ENCODE results near the gene MAP2K2. TPM values are rescaled to one million over a fixed set of nuclear protein-coding genes. Genes with fewer than 3 reads are reported as not detected.
"Not testable (repeated sequence)": the region's sequence is repeated elsewhere in the genome, so short reads cannot be mapped to it uniquely, and the experiment has no call there.

Gene MAP2K2
- total RNA-seq, 4 donors from 2014 or later: 136 to 199 (median 195) TPM

DNA sequence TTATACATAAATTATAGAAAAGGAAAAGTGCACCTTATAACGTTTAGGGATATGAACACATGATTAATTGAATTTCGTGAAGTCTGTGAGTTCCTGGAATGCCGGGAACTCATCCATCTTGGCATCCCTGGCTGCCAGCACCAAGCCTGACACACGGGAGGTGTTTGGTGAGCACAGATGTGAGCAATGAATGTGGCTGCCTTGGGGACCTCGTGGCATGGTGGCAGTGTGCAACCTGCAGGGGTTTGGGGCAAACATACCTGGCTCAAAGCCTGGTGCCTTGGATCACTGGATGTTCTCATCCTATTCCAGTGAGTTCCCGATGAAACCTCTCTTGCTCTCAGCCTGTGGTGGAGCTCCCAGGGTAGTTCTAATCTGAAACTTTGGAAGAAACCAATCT, 10.4 kb upstream of the MAP2K2 start:
- no peaks in the 10 kb centered on the region for H3K27me3 ChIP-seq
- no peaks in the 10 kb centered on the region for H3K9me3 ChIP-seq
- H3K27ac ChIP-seq: no peak overlapping the region
- H3K4me1 ChIP-seq: peaks cover 0 to 41% (median 21%) of the 10 kb centered on the region in 4 donors
- no peak overlapping the region for H3K4me3 ChIP-seq
- no peak for TF ChIP-seq POLR2A (IDR thresholded peaks at IDR 0.05)
- 36 to 50% methylated on average over 5 to 6 of the region's 6 CpGs for WGBS, 2 donors (ENCODE audit: low coverage in 1 of 2)
- no peaks in the 10 kb centered on the region for H3K36me3 ChIP-seq
- intact Hi-C loops (cut with DNase I; ENCODE audit: low total_unique reads) (loop anchor here (1.0 kb wide), 1 partner anchor 36 kb away; no protein-coding TSS in a partner anchor), in situ Hi-C loops (cut with MboI; ENCODE audit: low pct_ligation_motif_present in 1 of 4, low pct_unique_long_range_greater_than_20kb in 1 of 4, low sequenced_read_pairs in 3 of 4) (loop anchor here in 1 of 4 donors (25.0 kb wide), 1 partner anchor 147 kb away; the partner anchor contains the start of gene EEF2)
- DNase-seq: no peak

DNA sequence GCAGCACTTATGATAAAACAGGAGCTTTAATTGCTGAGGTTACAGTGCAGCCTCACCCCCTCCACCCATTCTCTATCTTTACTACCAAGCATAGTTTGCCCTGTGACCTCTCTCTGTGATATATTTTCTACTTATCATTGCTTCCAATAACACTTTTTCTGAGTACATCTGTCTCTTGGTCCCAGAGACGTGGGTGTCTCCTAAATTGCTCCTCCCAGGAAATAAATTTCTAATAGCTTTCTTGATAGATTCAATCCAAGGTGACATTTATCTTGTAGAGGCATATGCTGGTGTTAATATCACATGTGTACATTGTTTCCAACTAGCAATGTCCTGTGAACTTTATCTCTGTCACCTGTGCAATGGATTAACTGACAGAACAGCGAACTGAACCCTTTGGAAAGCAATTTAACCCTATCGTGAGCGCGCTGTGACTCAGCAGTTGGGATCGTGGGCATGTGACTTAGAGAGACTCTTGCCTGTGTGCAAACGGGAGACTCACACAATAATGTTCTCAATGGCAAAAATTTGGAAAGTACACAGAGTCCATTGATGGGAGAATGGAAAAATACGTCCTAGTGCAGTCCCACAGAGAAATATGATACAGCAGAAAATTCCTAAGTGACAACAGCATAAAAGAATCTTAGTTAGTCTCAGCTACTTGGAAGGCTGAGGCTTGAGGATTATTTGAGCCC, 7.0 kb upstream of the MAP2K2 start:
- in situ Hi-C loops (cut with MboI; ENCODE audit: low pct_ligation_motif_present in 1 of 4, low pct_unique_long_range_greater_than_20kb in 1 of 4, low sequenced_read_pairs in 3 of 4): loop anchor here in 1 of 4 donors (25.0 kb wide), 1 partner anchor 144 kb away; the partner anchor contains the start of gene EEF2
- Histone ChIP-seq H3K4me3 (no peak overlapping the region), H3K4me1 (peaks cover 0 to 30% (median 18%) of the 10 kb centered on the region in 4 donors), H3K27me3 (no peaks in the 10 kb centered on the region), H3K27ac (peak overlapping the region; percentile 81 to 88 (median 84)), H3K36me3 (no peaks in the 10 kb centered on the region), H3K9me3 (no peaks in the 10 kb centered on the region)
- intact Hi-C loops (cut with DNase I; ENCODE audit: low total_unique reads): no loop called here
- peak; percentile 39 for DNase-seq
- WGBS, 2 donors (ENCODE audit: low coverage in 1 of 2): 28 to 35% methylated on average over 5 to 8 of the region's 8 CpGs
- TF ChIP-seq POLR2AphosphoS5 (IDR thresholded peaks at IDR 0.05) (no peak), EP300 (IDR thresholded peaks at IDR 0.05; ENCODE audit: low read depth) (no peak)
- TF ChIP-seq, protein P1, sequence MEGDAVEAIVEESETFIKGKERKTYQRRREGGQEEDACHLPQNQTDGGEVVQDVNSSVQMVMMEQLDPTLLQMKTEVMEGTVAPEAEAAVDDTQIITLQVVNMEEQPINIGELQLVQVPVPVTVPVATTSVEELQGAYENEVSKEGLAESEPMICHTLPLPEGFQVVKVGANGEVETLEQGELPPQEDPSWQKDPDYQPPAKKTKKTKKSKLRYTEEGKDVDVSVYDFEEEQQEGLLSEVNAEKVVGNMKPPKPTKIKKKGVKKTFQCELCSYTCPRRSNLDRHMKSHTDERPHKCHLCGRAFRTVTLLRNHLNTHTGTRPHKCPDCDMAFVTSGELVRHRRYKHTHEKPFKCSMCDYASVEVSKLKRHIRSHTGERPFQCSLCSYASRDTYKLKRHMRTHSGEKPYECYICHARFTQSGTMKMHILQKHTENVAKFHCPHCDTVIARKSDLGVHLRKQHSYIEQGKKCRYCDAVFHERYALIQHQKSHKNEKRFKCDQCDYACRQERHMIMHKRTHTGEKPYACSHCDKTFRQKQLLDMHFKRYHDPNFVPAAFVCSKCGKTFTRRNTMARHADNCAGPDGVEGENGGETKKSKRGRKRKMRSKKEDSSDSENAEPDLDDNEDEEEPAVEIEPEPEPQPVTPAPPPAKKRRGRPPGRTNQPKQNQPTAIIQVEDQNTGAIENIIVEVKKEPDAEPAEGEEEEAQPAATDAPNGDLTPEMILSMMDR (IDR thresholded peaks at IDR 0.05): no peak

DNA sequence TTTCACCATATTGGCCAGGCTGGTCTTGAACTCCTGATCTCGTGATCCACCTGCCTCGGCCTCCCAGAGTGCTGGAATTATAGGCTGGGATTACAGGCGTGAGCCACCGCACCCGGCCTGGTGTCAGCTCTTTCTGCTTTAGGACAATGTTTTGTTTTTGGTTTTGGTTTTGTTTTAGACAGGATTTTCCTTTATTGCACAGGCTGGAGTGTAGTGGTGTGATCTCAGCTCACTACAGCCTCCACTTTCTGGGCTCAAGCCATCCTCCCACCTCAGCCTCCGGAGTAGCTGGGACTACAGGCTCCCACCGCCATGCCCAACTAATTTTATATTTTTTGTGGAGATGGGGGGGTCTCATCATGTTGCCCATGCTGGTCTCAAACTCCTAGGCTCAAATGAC, 5.1 kb upstream of the MAP2K2 start:
- H3K4me3 ChIP-seq; H3K9me3 ChIP-seq; H3K36me3 ChIP-seq; DNase-seq; intact Hi-C loops (cut with DNase I; ENCODE audit: low total_unique reads); H3K27me3 ChIP-seq: not testable (repeated sequence)
- in situ Hi-C loops (cut with MboI; ENCODE audit: low pct_ligation_motif_present in 1 of 4, low pct_unique_long_range_greater_than_20kb in 1 of 4, low sequenced_read_pairs in 3 of 4): loop anchor here in 1 of 4 donors (25.0 kb wide), 1 partner anchor 142 kb away; the partner anchor contains the start of gene EEF2
- peaks cover 5 to 37% (median 24%) of the 10 kb centered on the region in 4 donors for H3K4me1 ChIP-seq
- peak overlapping the region; percentile 66 to 88 (median 84) for H3K27ac ChIP-seq
- 60 to 73% methylated on average over 2 to 7 of the region's 7 CpGs for whole genome bisulfite sequencing, 2 donors (ENCODE audit: low coverage in 1 of 2)

DNA sequence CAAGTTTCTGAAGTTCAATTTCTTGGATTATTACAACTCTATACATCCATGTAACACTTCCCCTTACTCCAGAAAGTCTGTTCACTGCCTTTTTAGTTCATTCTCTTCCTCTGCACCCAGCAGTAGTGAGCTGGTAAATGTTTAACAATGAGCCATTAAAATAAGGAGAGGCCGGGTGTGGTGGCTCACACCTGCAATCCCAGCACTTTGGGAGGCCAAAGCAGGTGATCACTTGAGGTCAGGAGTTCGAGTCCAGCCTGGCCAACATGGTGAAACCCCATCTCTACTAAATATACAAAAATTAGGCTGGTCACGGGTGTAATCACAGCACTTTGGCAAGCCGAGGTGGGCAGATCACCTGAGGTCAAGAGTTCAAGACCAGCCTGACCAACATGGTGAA, 3.4 kb upstream of the MAP2K2 start:
- H3K27me3 ChIP-seq; H3K4me3 ChIP-seq; H3K36me3 ChIP-seq; intact Hi-C loops (cut with DNase I; ENCODE audit: low total_unique reads); H3K9me3 ChIP-seq: not testable (repeated sequence)
- in situ Hi-C loops (cut with MboI; ENCODE audit: low pct_ligation_motif_present in 1 of 4, low pct_unique_long_range_greater_than_20kb in 1 of 4, low sequenced_read_pairs in 3 of 4): loop anchor here in 1 of 4 donors (25.0 kb wide), 1 partner anchor 140 kb away; the partner anchor contains the start of gene EEF2
- Histone ChIP-seq H3K4me1 (peaks cover 13 to 45% (median 34%) of the 10 kb centered on the region in 4 donors), H3K27ac (peak overlapping the region; percentile 54 to 75 (median 66))
- DNase-seq: peak; percentile 51
- WGBS, 2 donors (ENCODE audit: low coverage in 1 of 2): 50 to 52% methylated on average over 1 to 4 of the region's 4 CpGs

DNA sequence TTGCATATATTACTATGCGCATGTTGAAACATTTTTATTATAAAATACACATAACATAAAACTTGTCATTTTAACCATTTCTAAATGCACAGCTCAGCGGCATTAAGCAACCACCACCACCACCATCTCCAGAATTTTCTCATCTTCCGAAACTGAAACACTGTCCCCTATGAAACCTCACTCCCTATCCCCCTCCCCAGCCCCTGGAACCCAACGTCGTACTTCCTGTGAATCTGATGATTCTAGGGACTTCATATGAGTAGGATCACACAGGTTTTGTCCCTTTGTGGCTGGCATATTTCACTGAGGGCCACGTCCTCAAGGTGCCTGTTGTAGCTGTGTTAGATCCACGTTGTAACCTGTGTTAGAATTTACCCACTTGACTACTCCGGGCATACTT, 716 bp upstream of the MAP2K2 start:
- 33 to 48% methylated on average over 6 to 8 of the region's 8 CpGs for WGBS, 2 donors (ENCODE audit: low coverage in 1 of 2)
- TF ChIP-seq POLR2AphosphoS5 (IDR thresholded peaks at IDR 0.05): no peak
- TF ChIP-seq EP300 (IDR thresholded peaks at IDR 0.05; ENCODE audit: low read depth): no peak
- no peak for TF ChIP-seq POLR2A (IDR thresholded peaks at IDR 0.05)
- TF ChIP-seq, protein P1 (IDR thresholded peaks at IDR 0.05): no peak
- H3K4me3 ChIP-seq: peak overlapping the region; percentile 32 to 94 (median 84)
- H3K27me3 ChIP-seq: no peaks in the 10 kb centered on the region
- H3K27ac ChIP-seq: peak overlapping the region; percentile 72 to 92 (median 84)
- in situ Hi-C loops (cut with MboI; ENCODE audit: low pct_ligation_motif_present in 1 of 4, low pct_unique_long_range_greater_than_20kb in 1 of 4, low sequenced_read_pairs in 3 of 4): loop anchor here in 1 of 4 donors (25.0 kb wide), 1 partner anchor 137 kb away; the partner anchor contains the start of gene EEF2
- DNase-seq: no peak
- peaks cover 18 to 36% (median 29%) of the 10 kb centered on the region in 4 donors for H3K4me1 ChIP-seq
- H3K36me3 ChIP-seq: no peaks in the 10 kb centered on the region
- H3K9me3 ChIP-seq: no peaks in the 10 kb centered on the region
- intact Hi-C loops (cut with DNase I; ENCODE audit: low total_unique reads): no loop called here
